ENCODE measurements around the gene GDF2. TPM values are rescaled to one million over a fixed set of nuclear protein-coding genes. Genes with fewer than 3 reads are reported as not detected.

Gene GDF2
- total RNA-seq, 4 donors from 2014 or later = not detected

GRCh38 chr10:47283101-47283630 is 39.1 kb upstream of the GDF2 start:
- H3K27ac ChIP-seq = no peak overlapping the region
- WGBS, 2 donors = 90 to 95% methylated on average over 4 of the region's 9 CpGs
- no peak overlapping the region for H3K4me3 ChIP-seq
- intact Hi-C loops (cut with DNase I) = no loop called here
- no peak for DNase-seq
- H3K9me3 ChIP-seq = no peaks in the 10 kb centered on the region
- H3K36me3 ChIP-seq = no peaks in the 10 kb centered on the region
- H3K27me3 ChIP-seq = peaks cover 0 to 3% (median 0%) of the 10 kb centered on the region in 4 donors
- TF ChIP-seq POLR2A (IDR thresholded peaks at IDR 0.05) = no peak
- no peak for TF ChIP-seq CTCF (IDR thresholded peaks at IDR 0.05)
- peaks cover 0 to 10% (median 0%) of the 10 kb centered on the region in 3 donors for H3K4me1 ChIP-seq

- Histone ChIP-seq H3K4me3 (no peak overlapping the region), H3K9me3 (no peaks in the 10 kb centered on the region), H3K36me3 (no peaks in the 10 kb centered on the region), H3K27ac (no peak overlapping the region), H3K4me1 (peaks cover 0 to 10% (median 0%) of the 10 kb centered on the region in 3 donors), H3K27me3 (peaks cover 0 to 3% (median 0%) of the 10 kb centered on the region in 4 donors)
- no peak for DNase-seq
- no peak for TF ChIP-seq POLR2A (IDR thresholded peaks at IDR 0.05)
- TF ChIP-seq CTCF (IDR thresholded peaks at IDR 0.05) = no peak
- intact Hi-C loops (cut with DNase I) = no loop called here
These were observed 38.4 kb upstream of the GDF2 start for GRCh38 chr10:47283848-47284247.

- TF ChIP-seq POLR2A (IDR thresholded peaks at IDR 0.05) (no peak), CTCF (IDR thresholded peaks at IDR 0.05) (no peak)
- Histone ChIP-seq H3K27me3 (peaks cover 0 to 8% (median 0%) of the 10 kb centered on the region in 4 donors), H3K4me1 (peaks cover 0 to 10% (median 0%) of the 10 kb centered on the region in 3 donors), H3K27ac (no peak overlapping the region), H3K36me3 (no peaks in the 10 kb centered on the region), H3K4me3 (no peak overlapping the region), H3K9me3 (no peaks in the 10 kb centered on the region)
- 54 to 81% methylated on average over 7 to 8 of the region's 8 CpGs for WGBS, 2 donors
- DNase-seq = no peak
- intact Hi-C loops (cut with DNase I) = no loop called here
These were observed 36.7 kb upstream of the GDF2 start for GRCh38 chr10:47285381-47286115.

GRCh38 chr10:47286116-47286505 is 36.1 kb upstream of the GDF2 start:
- H3K4me1 ChIP-seq = peaks cover 0 to 10% (median 0%) of the 10 kb centered on the region in 3 donors
- no peak for DNase-seq
- H3K9me3 ChIP-seq = no peaks in the 10 kb centered on the region
- no peak overlapping the region for H3K4me3 ChIP-seq
- TF ChIP-seq POLR2A (IDR thresholded peaks at IDR 0.05) (no peak), CTCF (IDR thresholded peaks at IDR 0.05) (no peak)
- intact Hi-C loops (cut with DNase I) = no loop called here
- H3K27ac ChIP-seq = no peak overlapping the region
- WGBS, 2 donors = 77 to 87% methylated on average over 4 of the region's 4 CpGs
- H3K36me3 ChIP-seq = no peaks in the 10 kb centered on the region
- H3K27me3 ChIP-seq = peaks cover 0 to 8% (median 0%) of the 10 kb centered on the region in 4 donors

DNA sequence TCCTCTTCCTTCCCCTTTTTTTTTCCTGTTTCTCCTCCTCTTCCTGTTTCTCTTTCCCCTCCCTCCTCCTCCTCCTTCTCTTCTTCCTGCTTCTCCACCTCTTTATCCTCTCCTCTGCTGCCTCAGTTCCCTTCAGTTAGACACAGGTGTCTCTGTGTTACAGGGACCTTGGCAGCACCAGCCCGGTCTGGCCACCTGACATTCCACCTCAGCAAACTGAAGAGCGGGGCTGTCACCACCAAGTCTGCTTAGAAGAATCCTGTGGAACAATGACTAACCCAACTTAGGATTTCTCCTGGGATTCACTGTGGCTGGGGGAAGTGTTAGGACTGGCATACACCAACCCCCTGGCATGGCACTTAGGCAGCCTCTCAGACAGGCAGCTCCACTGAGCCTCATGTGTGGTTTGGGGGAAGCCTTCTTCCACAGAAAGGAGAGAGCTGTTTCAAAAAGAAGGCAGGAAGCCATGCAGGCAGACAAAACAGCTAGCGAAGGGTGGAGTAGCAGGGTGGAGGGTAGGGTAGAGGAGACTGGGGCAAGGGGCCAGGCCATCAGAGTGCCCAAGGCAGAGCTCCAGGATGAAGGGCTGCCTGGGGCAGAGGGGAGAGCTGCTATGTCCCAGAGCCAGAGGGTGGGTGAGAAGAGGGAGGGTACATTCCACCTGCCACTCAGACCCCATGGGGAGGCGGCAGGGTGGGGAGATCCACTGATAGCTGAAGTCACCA is 35.5 kb upstream of the GDF2 start:
- 65 to 79% methylated on average over 2 to 4 of the region's 4 CpGs for WGBS, 2 donors
- TF ChIP-seq POLR2A (IDR thresholded peaks at IDR 0.05) (no peak), CTCF (IDR thresholded peaks at IDR 0.05) (no peak)
- no peak for DNase-seq
- Histone ChIP-seq H3K4me1 (peaks cover 0 to 10% (median 0%) of the 10 kb centered on the region in 3 donors), H3K9me3 (no peaks in the 10 kb centered on the region), H3K4me3 (no peak overlapping the region), H3K27ac (no peak overlapping the region), H3K27me3 (peaks cover 0 to 8% (median 0%) of the 10 kb centered on the region in 4 donors), H3K36me3 (no peaks in the 10 kb centered on the region)
- intact Hi-C loops (cut with DNase I) = no loop called here

Data from esophagus squamous epithelium (tissue), 5 donors.